GM18861 (cell line): ENCODE results near the gene GRB2.
"Not testable (repeated sequence)": the region's sequence is repeated elsewhere in the genome, so short reads cannot be mapped to it uniquely, and the experiment has no call there.

ENCODE experiments used
- ATAC-seq: cut with Tn5 transposase; IDR thresholded peaks from one replicate; pipeline ENCODE4 v1.9.1; 2021; ENCODE audit not compliant: unreplicated experiment

GRB2 gene

GRCh38 chr17:75325827-75326225, 79.7 kb downstream of the GRB2 start:
- no peak for ATAC-seq

- no peak for ATAC-seq
Measured at GRCh38 chr17:75325348-75325747, 80.1 kb downstream of the GRB2 start.

- ATAC-seq = no peak
Measured at GRCh38 chr17:75321506-75321905, 84.0 kb downstream of the GRB2 start.

GRCh38 chr17:75319904-75320691, 85.4 kb downstream of the GRB2 start:
- ATAC-seq = peak; percentile 46

- no peak for ATAC-seq
Measured at GRCh38 chr17:75318615-75319222, 86.8 kb downstream of the GRB2 start.

GRCh38 chr17:75318211-75318610, 87.3 kb downstream of the GRB2 start:
- no peak for ATAC-seq

- no peak for ATAC-seq
Measured at GRCh38 chr17:75317671-75318070, 87.8 kb downstream of the GRB2 start.

GRCh38 chr17:75316253-75316652, 89.2 kb downstream of the GRB2 start:
- ATAC-seq = no peak

- ATAC-seq = no peak
Measured at GRCh38 chr17:75315541-75316243, 89.8 kb downstream of the GRB2 start.

GRCh38 chr17:75313941-75314551, 91.4 kb downstream of the GRB2 start:
- no peak for ATAC-seq

GRCh38 chr17:75308732-75309629, 96.5 kb downstream of the GRB2 start:
- no peak for ATAC-seq

- ATAC-seq = no peak
Measured at GRCh38 chr17:75307957-75308731, 97.3 kb downstream of the GRB2 start.

- ATAC-seq = no peak
Measured at GRCh38 chr17:75301502-75302206, 103.8 kb downstream of the GRB2 start.

- ATAC-seq = no peak
Measured at GRCh38 chr17:75301049-75301448, 104.4 kb downstream of the GRB2 start.

- ATAC-seq = no peak
Measured at GRCh38 chr17:75300280-75300679, 105.2 kb downstream of the GRB2 start.

- ATAC-seq = peak; percentile 65
Measured at GRCh38 chr17:75295201-75296158, 110.0 kb downstream of the GRB2 start.

- ATAC-seq = not testable (repeated sequence)
Measured at GRCh38 chr17:75292810-75293448, 112.5 kb downstream of the GRB2 start.
